Right lobe of liver (tissue), 6 donors: Measurements from ENCODE around the gene AAK1. TPM values are rescaled to one million over a fixed set of nuclear protein-coding genes. Genes with fewer than 3 reads are reported as not detected.

Source experiments
- ATAC-seq, 4 donors: fragments of 200-7000 bp; cut with Tn5 transposase; one replicate each; pipeline ENCODE4 v1.9.1; 2020; ENCODE audit warnings: mild to moderate bottlenecking in 4 of 4, moderate library complexity in 4 of 4
- DNase-seq, 3 donors: peaks; one replicate each; pipeline ENCODE4 v3.0.0-alpha.2; 2020
- H3K27ac ChIP-seq, 3 donors: fragments of 200-600 bp; one replicate each; pipeline ENCODE4 v1.8.0; 2022
- H3K27me3 ChIP-seq, 2 donors: fragments of 200-600 bp; one replicate each; pipeline ENCODE4 v1.8.0; 2022
- H3K36me3 ChIP-seq, 4 donors: fragments of 200-600 bp; sonication (generic) in 1 of 4; one replicate each; pipeline versions ENCODE4 v1.5.1 to v1.8.0; 2017 to 2022; ENCODE audit warnings: control low read depth in 1 of 4
- H3K4me1 ChIP-seq, 4 donors: fragments of 200-600 bp; sonication (generic) in 1 of 4; one replicate each; pipeline versions ENCODE4 v1.5.1 to v1.8.0; 2017 to 2022; ENCODE audit warnings: control low read depth in 1 of 4
- H3K4me3 ChIP-seq, 3 donors: fragments of 200-600 bp; one replicate each; pipeline ENCODE4 v1.8.0; 2022
- H3K9me3 ChIP-seq, 4 donors: fragments of 200-600 bp; sonication (generic) in 1 of 4; one replicate each; pipeline versions ENCODE4 v1.5.1 to v1.8.0; 2017 to 2022; ENCODE audit warnings: control low read depth in 1 of 4
- CTCF ChIP-seq, 4 donors: fragments of 200-600 bp in 3 of 4; fragments of 450-650 bp in 1 of 4; IDR thresholded peaks; one replicate each; pipeline versions ENCODE4 v1.5.1 to v1.8.0; 2016 to 2022; ENCODE audit warnings: antibody characterized with exemption in 4 of 4, mild to moderate bottlenecking in 2 of 4
- POLR2A ChIP-seq: fragments of 450-650 bp; IDR thresholded peaks from one replicate; pipeline ENCODE4 v1.6.1; 2017; ENCODE audit warnings: antibody characterized with exemption, mild to moderate bottlenecking
- WGBS: methylation state at CpG from one replicate; pipeline ENCODE4 v1.1.6; 2018; ENCODE audit warnings: low coverage, low lambda C conversion rate; ENCODE audit not compliant: insufficient coverage; ENCODE audit errors: missing lambda C conversion rate; 5-methylcytosine and 5-hydroxymethylcytosine counted together
- intact Hi-C, 2 donors: fragments of 100-400 bp; cut with DNase I; formaldehyde crosslinking; loops; one replicate each; pipeline versions ENCODE4 v1.11.2 to v1.14.1; 2022
- total RNA-seq, 6 experiments: library from RNA; depleted of rRNA in 2 of 6; stranded (reverse); fragments of >200 nt in 2 of 6; fragmentation: NEBNext Ultra II Directional in 3 of 6; extraction: Animal tissue kit (Norgen Biotek cat#: 25700) in 3 of 6; gene quantifications; one replicate each; pipeline versions ENCODE4 v1.1.0 to v1.2.4, GENCODE V29; 2016 to 2023
- donor health status: DM: no; HTN: yes; CAD: no.
- donor health status: DM: no; HTN: no; CAD: no.
- donor health status: DM: no; HTN: no; CAD: no.
- donor health status: DM: no; HTN: yes; CAD: no.
- donor health status: DM: no; HTN: yes; CAD: no.

The AAK1 gene
- total RNA-seq, 6 experiments from 2014 or later = 12.7 to 30.5 (median 20.5) TPM

DNA sequence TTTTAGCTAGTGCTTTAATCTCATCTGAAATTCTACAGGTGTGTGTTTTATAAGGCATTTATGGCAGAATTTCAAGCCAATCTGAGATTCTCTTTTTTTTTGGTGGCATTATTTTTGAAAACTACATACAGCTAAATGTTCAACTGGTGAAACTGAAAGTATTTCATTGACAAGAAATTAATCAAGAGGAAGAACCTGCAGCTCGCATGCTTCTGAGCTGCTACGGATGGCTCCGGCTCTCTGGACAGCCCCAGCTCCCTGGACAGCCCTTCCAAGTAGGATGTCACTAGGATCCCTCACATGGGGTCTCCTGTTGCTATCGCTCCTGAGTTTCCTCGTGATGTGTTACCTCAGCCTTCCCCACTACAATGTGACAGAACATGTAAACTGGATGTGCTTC, 46.4 kb downstream of the AAK1 start:
- intact Hi-C loops = no loop called here
- no peaks in the 10 kb centered on the region for H3K27me3 ChIP-seq
- DNase-seq = no peak
- no peak for ATAC-seq
- TF ChIP-seq CTCF (IDR thresholded peaks at IDR 0.05) (no peak), POLR2A (no peak)
- H3K4me3 ChIP-seq = no peak overlapping the region
- no peaks in the 10 kb centered on the region for H3K9me3 ChIP-seq
- 35% methylated on average over 3 of the region's 5 CpGs for WGBS
- H3K27ac ChIP-seq = no peak overlapping the region
- H3K36me3 ChIP-seq = no peaks in the 10 kb centered on the region
- no peaks in the 10 kb centered on the region for H3K4me1 ChIP-seq

GRCh38 chr2:69594341-69594740, 49.2 kb downstream of the AAK1 start:
- Histone ChIP-seq H3K4me3 (no peak overlapping the region), H3K9me3 (no peaks in the 10 kb centered on the region), H3K27me3 (no peaks in the 10 kb centered on the region), H3K4me1 (peaks cover 0 to under 1% (median 0%) of the 10 kb centered on the region in 4 donors), H3K36me3 (no peaks in the 10 kb centered on the region), H3K27ac (no peak overlapping the region)
- no peak for DNase-seq
- WGBS = 50% methylated on average over 3 of the region's 3 CpGs
- peak in 3 of 4 donors; percentile 29 to 59 (median 55) for ATAC-seq
- TF ChIP-seq POLR2A (no peak), CTCF (IDR thresholded peaks at IDR 0.05) (no peak)
- intact Hi-C loops = no loop called here

GRCh38 chr2:69592511-69592910, 51.0 kb downstream of the AAK1 start:
- Histone ChIP-seq H3K9me3 (no peaks in the 10 kb centered on the region), H3K4me1 (peaks cover 0 to 8% (median 4%) of the 10 kb centered on the region in 4 donors), H3K27ac (no peak overlapping the region), H3K36me3 (no peaks in the 10 kb centered on the region), H3K27me3 (no peaks in the 10 kb centered on the region), H3K4me3 (no peak overlapping the region)
- TF ChIP-seq POLR2A (no peak), CTCF (IDR thresholded peaks at IDR 0.05) (no peak)
- ATAC-seq = no peak
- intact Hi-C loops = no loop called here
- DNase-seq = no peak

DNA sequence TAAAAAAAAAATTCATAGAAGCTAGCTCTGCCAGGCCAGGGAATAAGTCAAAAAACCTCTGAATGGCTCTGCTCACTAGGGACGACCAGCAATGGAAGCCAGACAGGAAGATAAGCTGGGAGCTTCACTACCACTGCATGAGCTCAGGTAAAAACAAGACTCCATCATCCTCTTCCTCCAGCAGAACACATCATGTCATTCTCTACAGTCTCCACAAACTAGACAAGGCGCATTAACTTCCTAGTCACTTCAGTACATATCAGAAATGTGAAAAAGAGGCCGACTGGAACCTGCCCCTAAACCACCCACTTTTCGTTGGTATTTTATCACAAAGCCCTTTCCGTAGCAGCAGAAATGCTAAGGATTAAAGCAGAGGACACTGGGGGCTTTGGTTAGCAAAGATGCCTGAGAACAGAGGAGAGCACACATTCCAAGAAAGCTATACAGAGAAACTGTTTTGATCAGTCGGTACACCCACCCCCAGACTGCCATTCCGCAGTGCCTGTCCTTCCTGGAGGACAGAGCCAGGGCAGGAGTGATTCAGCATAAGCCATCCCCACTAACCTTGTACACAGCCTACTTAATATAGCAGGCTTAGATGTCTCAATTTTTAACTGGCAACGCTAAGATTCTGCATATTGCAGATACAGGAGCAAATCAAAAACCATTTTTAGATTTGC, 53.4 kb downstream of the AAK1 start:
- TF ChIP-seq CTCF (IDR thresholded peaks at IDR 0.05) (no peak), POLR2A (no peak)
- Histone ChIP-seq H3K27ac (no peak overlapping the region), H3K9me3 (no peaks in the 10 kb centered on the region), H3K36me3 (no peaks in the 10 kb centered on the region), H3K4me1 (peaks cover 0 to 8% (median 4%) of the 10 kb centered on the region in 4 donors), H3K4me3 (no peak overlapping the region), H3K27me3 (no peaks in the 10 kb centered on the region)
- no peak for DNase-seq
- no peak for ATAC-seq
- 75% methylated on average over 7 of the region's 8 CpGs for WGBS
- intact Hi-C loops = no loop called here

GRCh38 chr2:69588945-69589344, 54.6 kb downstream of the AAK1 start:
- TF ChIP-seq POLR2A (no peak), CTCF (IDR thresholded peaks at IDR 0.05) (no peak)
- Histone ChIP-seq H3K4me1 (peaks cover 0 to 8% (median 4%) of the 10 kb centered on the region in 4 donors), H3K9me3 (no peaks in the 10 kb centered on the region), H3K36me3 (no peaks in the 10 kb centered on the region), H3K27me3 (no peaks in the 10 kb centered on the region), H3K4me3 (no peak overlapping the region), H3K27ac (peak overlapping the region in 1 of 3 donors; percentile 2)
- intact Hi-C loops = no loop called here
- ATAC-seq (peak; percentile 77 to 89 (median 83)), DNase-seq (no peak)
- WGBS = 45% methylated on average over 6 of the region's 6 CpGs
